GM18526 (cell line): ENCODE results near the gene ALDH3B1.

ENCODE experiments used
- POLR2A ChIP-seq: IDR thresholded peaks from 3 replicates; pipeline ENCODE4 v1.6.1; 2011; ENCODE audit not compliant: insufficient read length; ENCODE audit errors: extremely low read depth

Gene ALDH3B1

DNA sequence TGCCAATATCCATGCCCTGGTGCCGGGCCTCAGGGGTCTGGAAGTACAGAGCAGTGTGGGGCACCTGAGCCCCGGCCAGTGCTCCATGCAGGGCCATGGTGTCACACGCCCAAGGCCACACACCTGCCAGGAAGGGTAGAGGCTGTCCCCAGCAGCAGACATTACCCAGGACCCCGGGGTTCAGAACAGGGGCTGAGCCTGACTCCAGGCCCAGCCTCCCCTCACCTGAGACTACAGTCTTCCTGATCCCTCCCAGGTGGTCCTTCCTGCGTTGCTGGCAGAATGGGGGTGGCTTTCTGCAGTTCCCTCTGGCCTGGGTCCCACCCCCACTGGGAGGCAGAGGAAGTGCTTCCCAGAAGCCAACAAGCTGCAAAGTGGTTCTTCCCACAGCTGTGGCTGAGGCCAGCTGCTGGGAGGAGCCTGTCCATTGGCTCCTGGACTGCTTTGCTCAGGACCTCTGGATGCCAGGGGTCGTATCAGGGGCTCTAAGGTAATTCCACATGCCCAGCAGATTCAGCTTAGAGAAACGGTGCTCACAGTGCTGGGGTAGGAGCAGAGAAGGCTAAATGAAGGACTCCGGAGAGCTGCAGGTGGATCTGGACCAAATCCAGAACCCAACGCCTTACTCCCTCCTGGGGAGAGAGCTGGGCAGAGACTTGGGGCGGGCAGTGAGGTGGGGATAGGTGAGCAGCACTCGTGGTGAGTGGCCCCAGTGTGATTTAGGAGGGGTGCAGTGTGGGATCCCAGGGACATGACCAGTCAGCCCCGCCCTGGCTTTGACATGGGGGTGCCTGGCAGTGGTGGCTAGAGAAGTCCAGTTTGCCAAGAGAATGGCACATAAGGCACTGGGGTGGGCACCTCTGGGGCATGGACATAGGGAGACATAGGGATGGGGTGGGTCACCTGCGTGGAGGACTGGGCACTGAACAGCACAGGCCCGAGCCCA is 41.3 kb downstream of the ALDH3B1 start:
- peak; percentile 18 for TF ChIP-seq POLR2A

DNA sequence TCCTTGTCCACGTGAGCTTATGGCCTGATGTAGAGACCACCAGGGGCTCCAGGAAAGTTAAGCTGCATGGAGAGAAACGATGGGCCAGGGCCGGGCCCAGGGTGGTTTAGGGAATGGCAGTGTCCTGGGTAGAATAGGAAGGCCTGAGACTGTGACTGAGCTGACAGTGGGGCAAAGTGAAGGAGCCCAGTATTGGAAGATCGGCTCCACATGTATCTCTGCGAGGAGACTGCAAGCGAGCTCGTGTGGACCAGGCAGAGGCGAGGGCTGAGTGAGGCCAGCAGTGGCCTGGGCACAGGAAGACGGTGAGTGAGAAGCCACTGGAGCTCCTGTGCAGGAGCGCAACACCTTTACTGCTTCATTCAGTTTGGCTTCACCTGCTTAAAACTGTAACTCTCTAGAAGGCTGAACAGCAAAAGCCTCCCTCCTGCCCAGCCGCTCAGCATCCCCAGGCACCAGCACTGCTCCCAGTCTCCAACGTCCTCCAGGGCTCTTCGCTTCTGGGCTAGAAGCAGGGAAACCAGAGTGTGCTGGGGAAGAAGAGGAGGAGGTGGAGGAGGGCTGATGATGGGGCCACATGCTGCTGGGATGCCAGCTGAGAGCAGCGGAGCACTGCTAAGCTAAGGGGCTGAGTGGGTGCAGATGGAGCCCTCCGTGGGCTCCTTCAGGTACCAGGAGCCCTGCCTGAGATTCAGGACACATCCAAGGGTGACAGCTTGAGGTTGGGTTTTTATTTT is 42.2 kb downstream of the ALDH3B1 start:
- no peak for TF ChIP-seq POLR2A

DNA sequence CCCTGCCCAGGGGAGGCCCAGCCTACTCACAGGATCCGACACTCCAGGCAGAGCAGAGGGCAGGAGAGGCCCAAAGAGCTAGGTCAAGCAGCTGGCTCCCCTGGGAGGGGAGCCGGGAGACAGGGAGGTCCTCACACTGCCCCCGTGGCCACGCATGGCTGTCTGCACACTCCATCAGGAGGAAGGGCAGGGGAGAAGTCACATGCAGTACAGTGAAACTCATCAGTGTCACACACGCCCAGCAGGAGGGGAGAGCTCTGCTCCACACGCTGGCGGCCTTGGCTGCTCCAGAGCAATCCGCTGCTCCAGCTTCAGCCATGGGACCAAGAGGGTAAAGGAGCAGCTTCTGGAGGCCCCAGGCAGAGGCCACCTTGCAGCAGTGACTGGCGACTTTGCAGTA is 43.0 kb downstream of the ALDH3B1 start:
- TF ChIP-seq POLR2A = peak; percentile 25

DNA sequence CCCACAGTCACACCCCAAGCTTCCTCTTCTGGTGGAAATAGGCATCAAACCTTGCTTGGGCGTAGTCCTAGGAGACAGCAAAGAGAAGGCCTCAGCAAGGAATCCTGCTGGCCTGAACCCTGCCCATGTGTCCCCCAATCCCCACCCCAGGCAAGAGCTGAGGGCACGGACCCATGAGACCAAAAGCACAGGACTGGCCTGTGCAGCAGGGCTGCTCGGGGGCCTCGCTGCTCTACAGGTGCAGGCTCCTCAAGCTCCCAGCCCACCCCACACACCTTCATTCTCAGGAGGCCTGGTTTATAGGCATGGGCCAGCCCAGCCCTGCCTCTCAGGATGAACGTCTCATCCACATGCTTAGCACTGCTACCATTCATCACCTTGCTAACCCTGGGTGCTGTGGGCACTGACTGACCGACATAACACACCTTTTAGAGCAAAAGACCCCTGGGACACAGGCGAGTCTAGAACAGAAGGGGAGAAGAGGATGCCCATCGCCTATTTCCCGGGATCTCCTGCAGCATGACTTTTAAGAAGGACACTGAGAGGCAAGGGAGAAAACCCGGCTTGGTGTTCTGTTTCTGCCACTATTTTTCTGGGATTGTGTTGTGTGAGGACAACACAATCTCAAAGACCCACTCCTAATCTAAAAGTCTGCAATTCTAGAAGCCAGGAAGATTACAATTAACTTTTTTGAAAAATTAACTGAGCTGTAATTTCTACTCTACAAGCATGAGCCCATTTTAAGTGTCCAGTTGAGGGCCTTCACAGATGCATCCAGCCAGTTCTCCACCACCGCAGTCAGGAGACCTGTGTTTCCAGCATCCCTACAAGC is 44.1 kb downstream of the ALDH3B1 start:
- no peak for TF ChIP-seq POLR2A

DNA sequence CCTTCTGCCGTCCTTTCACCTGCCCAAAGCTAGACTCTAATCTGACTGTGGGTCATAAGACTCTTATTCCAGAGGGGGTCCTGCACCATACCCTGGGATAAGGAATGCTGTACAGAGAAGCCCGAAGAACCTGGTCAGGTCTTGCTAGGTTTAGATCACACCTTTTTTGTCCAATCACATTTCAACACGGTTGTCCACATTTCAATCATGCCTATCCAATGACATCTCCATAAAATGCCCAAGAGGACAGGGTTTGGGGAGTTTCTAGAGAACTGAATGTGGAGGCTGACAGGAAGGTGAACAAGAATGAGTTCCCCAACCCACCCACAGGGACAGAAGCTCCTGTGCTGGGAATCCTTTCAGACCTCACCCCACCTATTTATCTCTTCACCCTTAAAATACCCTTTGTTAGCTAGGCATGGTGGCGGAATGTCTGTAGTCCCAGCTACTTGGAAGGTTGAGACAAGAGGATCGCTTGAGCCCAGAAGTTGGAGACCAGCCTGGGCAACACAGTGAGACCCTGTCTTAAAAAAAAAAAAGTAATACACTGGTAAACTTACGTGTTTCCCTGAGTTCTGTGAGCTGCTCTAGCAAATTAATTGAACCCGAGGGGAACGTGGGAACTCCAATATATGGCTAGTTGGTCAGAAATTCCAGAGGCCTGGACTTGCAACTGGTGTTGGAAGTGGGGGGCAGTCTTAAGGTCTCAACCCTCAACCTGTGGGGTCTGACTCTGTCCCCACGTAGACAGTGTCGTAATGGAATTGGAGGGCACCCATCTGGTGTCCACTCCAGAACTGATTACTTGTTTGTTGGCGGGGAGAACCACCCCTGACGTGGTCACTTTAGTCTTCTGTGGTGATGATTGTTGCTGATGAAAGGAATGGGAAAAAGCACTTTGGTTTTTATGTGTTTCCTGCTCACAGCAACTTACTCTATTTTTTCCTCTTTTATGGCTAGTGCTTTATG is 46.5 kb downstream of the ALDH3B1 start:
- no peak for TF ChIP-seq POLR2A

DNA sequence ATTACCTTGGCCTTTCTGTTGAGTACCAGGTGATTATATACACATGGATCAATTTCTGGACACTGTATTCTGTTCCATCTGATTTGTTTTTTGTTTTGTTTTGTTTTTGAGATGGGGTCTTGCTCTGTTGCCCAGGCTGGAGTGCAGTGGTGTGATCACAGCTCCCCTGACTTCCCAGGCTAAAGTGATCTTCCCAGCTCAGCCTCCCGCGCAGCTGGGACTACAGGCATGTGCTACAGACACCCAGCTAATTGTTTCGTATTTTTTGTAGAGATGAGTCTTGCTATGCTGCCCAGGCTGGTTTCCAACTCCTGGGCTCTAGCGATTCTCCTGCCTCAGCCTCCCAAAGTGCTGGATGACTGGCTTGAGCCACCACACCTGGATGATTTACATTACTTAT is 47.7 kb downstream of the ALDH3B1 start:
- TF ChIP-seq POLR2A = no peak

DNA sequence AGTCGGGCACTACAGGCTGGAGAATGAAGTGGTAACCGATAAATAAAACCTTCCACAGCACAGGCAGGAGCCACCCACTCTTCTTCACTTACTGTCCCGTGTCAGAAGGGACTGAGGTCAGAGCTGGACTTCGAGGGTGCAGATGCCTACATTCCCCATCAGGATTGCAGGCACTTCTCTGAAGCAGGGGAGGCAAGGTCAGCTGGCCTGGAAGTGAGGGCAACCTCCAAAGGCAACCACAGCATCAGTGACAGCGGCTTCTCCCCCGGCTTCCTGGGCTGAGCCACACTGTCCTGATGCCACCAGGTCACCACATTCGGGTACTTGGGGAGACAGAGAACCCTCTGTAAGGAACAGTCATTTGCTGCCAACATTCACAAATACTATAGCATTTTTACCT is 51.4 kb downstream of the ALDH3B1 start:
- no peak for TF ChIP-seq POLR2A

DNA sequence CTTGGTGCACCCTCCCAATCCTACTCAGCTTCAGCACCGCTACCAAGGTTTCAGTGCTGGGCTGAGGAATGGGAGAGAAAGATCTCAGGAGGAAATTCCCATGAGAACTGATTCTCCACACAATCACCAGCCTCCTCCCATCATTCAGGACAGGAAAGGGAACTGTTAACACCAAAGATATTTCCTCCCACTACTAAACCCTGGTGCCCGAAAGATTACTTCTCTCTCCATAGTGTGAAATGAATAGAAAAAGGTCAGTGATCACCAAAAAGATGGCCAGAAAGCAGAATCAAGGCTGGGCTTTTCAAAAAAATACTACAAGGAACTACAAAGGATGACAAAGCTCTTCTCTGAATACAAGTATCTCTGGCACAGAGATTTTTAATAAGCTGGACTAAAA is 54.8 kb downstream of the ALDH3B1 start:
- TF ChIP-seq POLR2A = no peak

DNA sequence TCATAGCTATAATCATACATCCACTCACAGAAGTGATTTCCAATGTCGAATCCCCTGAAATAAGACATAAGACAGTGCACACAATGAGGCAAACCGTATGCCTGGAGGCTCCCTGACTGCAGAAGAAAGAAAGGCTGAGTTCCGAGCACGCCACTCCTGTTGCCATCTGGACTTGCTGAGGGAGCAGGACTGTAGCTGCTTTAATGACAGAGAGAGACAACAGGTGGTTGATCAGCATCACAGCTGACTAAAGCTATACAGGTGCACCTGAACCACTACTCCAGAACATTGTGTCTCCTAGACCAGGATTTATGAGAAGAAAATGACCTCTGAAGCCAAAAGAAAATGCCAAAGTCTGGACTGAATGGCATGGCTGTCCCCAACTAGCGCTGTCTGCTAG is 55.7 kb downstream of the ALDH3B1 start:
- TF ChIP-seq POLR2A = no peak

DNA sequence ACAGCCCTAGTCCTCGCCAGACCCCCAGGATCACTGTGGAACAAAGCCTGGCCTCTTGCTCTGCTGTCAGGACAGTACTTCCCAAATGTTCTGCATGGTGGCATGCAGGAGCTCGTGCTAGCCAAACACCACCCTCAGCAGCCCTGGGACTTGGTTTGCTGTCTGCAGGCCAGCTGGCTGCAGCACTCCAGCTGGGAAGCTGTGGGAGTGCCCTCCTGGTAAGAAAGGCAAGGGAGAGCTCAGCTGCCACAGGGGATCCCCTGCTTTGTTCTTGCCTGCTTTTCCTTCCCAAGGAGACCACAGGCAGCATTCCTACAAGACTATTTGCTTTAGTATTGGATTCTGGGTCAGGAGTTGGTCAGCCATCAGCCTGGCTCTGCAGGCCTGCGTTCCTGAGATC is 56.6 kb downstream of the ALDH3B1 start:
- no peak for TF ChIP-seq POLR2A

DNA sequence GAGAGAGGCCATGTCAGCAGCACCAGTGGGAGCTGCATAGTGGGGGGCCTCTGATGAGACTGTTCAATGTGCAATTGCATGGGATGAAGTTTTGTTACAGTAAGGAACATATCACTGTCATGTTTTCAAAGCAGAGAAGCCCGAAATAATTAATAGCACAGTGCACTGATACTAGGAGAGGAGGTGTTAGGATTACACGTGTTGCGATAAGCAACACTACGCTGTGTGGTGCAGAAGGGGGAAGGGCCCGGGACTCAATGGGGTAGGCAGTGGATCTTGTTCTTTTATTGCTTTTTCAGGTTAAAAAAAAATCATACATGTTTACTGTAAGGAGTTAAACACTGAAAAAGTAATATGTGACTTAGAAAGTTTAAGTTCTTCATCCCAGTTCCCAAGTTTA is 57.9 kb downstream of the ALDH3B1 start:
- no peak for TF ChIP-seq POLR2A

DNA sequence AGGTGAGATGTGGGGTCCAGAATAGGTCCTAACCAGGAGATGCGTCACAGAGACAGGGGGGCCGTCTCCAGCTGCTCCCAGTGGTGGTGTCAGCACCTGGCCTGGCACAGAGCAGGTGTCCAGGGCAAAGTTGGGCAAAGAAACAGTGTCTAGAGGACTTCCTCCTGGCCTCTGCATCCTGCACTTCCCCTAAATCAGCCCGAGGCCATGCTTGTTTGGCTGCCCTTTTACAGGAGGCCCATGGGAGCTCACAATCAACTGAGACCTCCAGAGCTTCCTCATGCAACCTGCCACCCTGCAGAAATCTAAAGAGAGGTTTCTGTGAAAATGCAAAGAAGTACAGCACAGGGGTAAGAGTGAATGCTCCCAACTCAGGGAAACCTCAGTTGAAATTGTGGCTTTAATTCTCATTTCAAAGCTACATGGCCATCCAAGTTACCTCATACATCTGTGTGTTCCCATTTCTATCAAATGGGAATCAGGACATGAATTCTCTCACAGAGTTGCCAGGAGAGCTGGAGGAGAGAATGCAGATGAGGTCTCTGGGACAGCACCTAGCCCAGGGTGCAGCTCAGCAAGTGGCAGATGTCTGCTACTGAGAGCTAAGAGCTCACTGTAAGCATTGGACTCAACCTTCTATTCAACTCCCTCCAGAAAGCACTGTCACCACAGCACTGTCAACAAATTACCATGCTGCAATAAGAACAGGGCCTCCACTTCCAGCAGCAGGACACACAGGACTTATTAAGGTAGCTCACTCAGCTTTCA is 61.3 kb downstream of the ALDH3B1 start:
- TF ChIP-seq POLR2A = no peak

DNA sequence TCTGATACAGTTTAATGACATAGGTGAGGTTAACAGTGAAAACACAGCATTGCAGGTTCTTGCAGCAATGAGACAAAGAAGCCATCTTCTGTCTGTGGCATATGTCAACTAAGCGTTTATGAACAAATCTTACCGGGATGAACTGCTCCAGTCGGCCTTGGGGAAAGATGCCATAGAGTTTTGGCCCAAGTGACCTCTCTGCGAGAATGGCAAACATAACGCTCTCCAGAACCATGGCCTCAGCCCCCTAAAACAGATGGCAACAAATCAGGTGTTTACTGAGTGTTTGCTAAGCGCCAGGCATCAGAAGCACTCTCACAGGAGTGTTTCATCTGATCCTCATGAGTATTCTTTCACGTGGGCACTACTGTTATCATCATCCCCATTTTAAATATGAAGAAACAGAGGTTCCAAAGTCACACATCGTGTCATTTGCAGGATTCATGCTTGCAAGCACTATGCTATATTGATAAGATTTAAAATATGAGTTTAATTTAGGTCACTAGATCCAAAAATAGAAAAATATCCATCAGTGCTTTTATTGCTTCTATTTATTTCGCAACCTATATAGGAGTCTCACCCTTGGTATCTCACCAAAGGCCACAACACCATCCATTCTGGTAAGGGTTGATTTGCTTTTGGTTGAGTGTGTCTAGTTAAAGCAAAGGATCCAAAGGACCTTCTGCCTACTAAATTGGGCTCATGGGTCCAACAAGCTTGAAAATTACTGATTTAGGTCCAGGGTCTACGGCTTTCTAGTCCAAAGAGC is 64.6 kb downstream of the ALDH3B1 start:
- TF ChIP-seq POLR2A = no peak
